H1 (cell line): ENCODE results near the gene ZFP2. TPM values are rescaled to one million over a fixed set of nuclear protein-coding genes. Genes with fewer than 3 reads are reported as not detected.

ENCODE experiments used
- CTCF ChIA-PET: fragments of 300-600 bp; sonication (Branson Sonifier 250); formaldehyde crosslinking; loops from one replicate; lab custom pipeline; 2021; ENCODE audit not compliant: partially characterized antibody; lab: Charles Lee
- POLR2A ChIA-PET: fragments of 300-600 bp; sonication (Branson Sonifier 250); formaldehyde crosslinking; loops from one replicate; lab custom pipeline; 2021; ENCODE audit warnings: inconsistent platforms; ENCODE audit not compliant: partially characterized antibody; lab: Charles Lee
- DNase-seq, 2 experiments: peaks; one replicate each; pipeline versions ENCODE4 v3.0.0 to v3.0.0-alpha.2; 2010 to 2022; ENCODE audit warnings: low spot score in 2 of 2, low read depth in 1 of 2, mixed read lengths in 1 of 2
- FAIRE-seq: peaks from 2 replicates; lab custom pipeline; 2011; peaks lifted over from hg19 to GRCh38; lab: Jason Lieb, UNC
- H2AFZ ChIP-seq: 2 replicates; pipeline ENCODE4 v1.8.1; 2012; ENCODE audit warnings: low read length, inconsistent platforms
- H2AK5ac ChIP-seq: 2 replicates; pipeline ENCODE4 v1.6.1; 2013; ENCODE audit warnings: low read depth, low read length
- H2BK120ac ChIP-seq: replicated peaks from 2 replicates; pipeline ENCODE3; 2013; ENCODE audit warnings: low read depth, low read length, inconsistent platforms
- H2BK12ac ChIP-seq: 2 replicates; pipeline ENCODE4 v1.6.1; 2013; ENCODE audit warnings: low read depth, low read length
- H2BK15ac ChIP-seq: 2 replicates; pipeline ENCODE4 v1.6.1; 2013; ENCODE audit warnings: low read length
- H2BK20ac ChIP-seq: 2 replicates; pipeline ENCODE4 v1.6.1; 2013; ENCODE audit warnings: low read length
- H2BK5ac ChIP-seq: 2 replicates; pipeline ENCODE4 v1.6.1; 2013; ENCODE audit warnings: low read depth, low read length
- H3K14ac ChIP-seq: 2 replicates; pipeline ENCODE4 v1.6.1; 2013; ENCODE audit warnings: inconsistent platforms; ENCODE audit not compliant: insufficient read length
- H3K18ac ChIP-seq: 2 replicates; pipeline ENCODE4 v1.6.1; 2013; ENCODE audit warnings: low read length; ENCODE audit errors: extremely low read depth
- H3K23ac ChIP-seq: 2 replicates; pipeline ENCODE4 v1.6.1; 2013; ENCODE audit warnings: inconsistent platforms; ENCODE audit not compliant: insufficient read length
- H3K23me2 ChIP-seq: 2 replicates; pipeline ENCODE4 v1.6.1; 2013; ENCODE audit warnings: low read depth, low read length
- H3K27ac ChIP-seq: 2 replicates; pipeline ENCODE4 v1.6.1; 2011; ENCODE audit warnings: low read depth, low read length, inconsistent platforms
- H3K27me3 ChIP-seq, 4 experiments: replicated peaks in 1 of 4; 1 replicate in 1 of 4; 2 replicates in 3 of 4; pipeline versions ENCODE4 v1.6.1 to v1.8.1; 2011 to 2013; ENCODE audit warnings: low read length in 3 of 4, mild to moderate bottlenecking in 3 of 4, inconsistent platforms in 2 of 4, mixed read lengths in 2 of 4, moderate library complexity in 1 of 4; ENCODE audit not compliant: control insufficient read depth in 3 of 4, insufficient read depth in 3 of 4; ENCODE audit errors: extremely low read depth in 1 of 4
- H3K36me3 ChIP-seq, 4 experiments: 2 replicates each; pipeline versions ENCODE4 v1.6.1 to v1.8.1; 2011 to 2013; ENCODE audit warnings: mild to moderate bottlenecking in 4 of 4, low read length in 3 of 4, moderate library complexity in 2 of 4, control low read depth in 1 of 4, inconsistent platforms in 1 of 4; ENCODE audit not compliant: insufficient read depth in 4 of 4, control insufficient read depth in 2 of 4
- H3K4ac ChIP-seq: replicated peaks from 2 replicates; pipeline ENCODE3; 2013; ENCODE audit warnings: low read length, low read depth, mixed read lengths, inconsistent platforms; ENCODE audit not compliant: insufficient read length
- H3K4me1 ChIP-seq, 4 experiments: replicated peaks in 1 of 4; 1 replicate in 1 of 4; 2 replicates in 3 of 4; pipeline versions ENCODE4 v1.6.1 to v1.8.1; 2011 to 2013; ENCODE audit warnings: low read length in 3 of 4, inconsistent platforms in 2 of 4, mixed read lengths in 1 of 4; ENCODE audit not compliant: insufficient read depth in 4 of 4, control insufficient read depth in 3 of 4
- H3K4me2 ChIP-seq, 2 experiments: 2 replicates each; pipeline versions ENCODE4 v1.6.1 to v1.8.1; 2011 to 2013; ENCODE audit warnings: low read depth in 2 of 2, low read length in 2 of 2, control low read depth in 1 of 2, inconsistent platforms in 1 of 2, mild to moderate bottlenecking in 1 of 2; ENCODE audit not compliant: insufficient read depth in 1 of 2
- H3K4me3 ChIP-seq, 4 experiments: fragments of 200-600, 300-600 bp in 1 of 4; sonication (generic), shearing (Covaris generic), sonication (Bioruptor Twin) in 1 of 4; 2 replicates each; pipeline versions ENCODE4 v1.5.1 to v1.8.1; 2011 to 2016; ENCODE audit warnings: low read length in 4 of 4, low read depth in 3 of 4, control low read depth in 2 of 4, inconsistent platforms in 2 of 4, mild to moderate bottlenecking in 2 of 4, mixed read lengths in 1 of 4, moderate library complexity in 1 of 4; ENCODE audit not compliant: insufficient read depth in 2 of 4; ENCODE audit errors: extremely low read depth in 1 of 4
- H3K56ac ChIP-seq: replicated peaks from 2 replicates; pipeline ENCODE3; 2013; ENCODE audit warnings: low read depth, mild to moderate bottlenecking, mixed read lengths, low read length, inconsistent platforms; ENCODE audit not compliant: insufficient read length
- H3K79me1 ChIP-seq: 2 replicates; pipeline ENCODE4 v1.6.1; 2013; ENCODE audit warnings: low read depth, low read length, control low read depth
- H3K79me2 ChIP-seq, 2 experiments: 2 replicates each; pipeline versions ENCODE4 v1.6.1 to v1.8.1; 2012 to 2013; ENCODE audit warnings: low read length in 2 of 2, mild to moderate bottlenecking in 2 of 2, inconsistent platforms in 1 of 2; ENCODE audit not compliant: insufficient read depth in 2 of 2, control insufficient read depth in 1 of 2
- H3K9ac ChIP-seq, 4 experiments: replicated peaks in 1 of 4; 1 replicate in 1 of 4; 2 replicates in 3 of 4; pipeline versions ENCODE4 v1.6.1 to v1.8.1; 2011 to 2013; ENCODE audit warnings: low read depth in 3 of 4, low read length in 3 of 4, control low read depth in 2 of 4, mild to moderate bottlenecking in 2 of 4, moderate library complexity in 2 of 4, inconsistent platforms in 1 of 4; ENCODE audit errors: extremely low read depth in 1 of 4
- H3K9me3 ChIP-seq, 2 experiments: 2 replicates each; pipeline versions ENCODE4 v1.6.1 to v1.8.1; 2012 to 2013; ENCODE audit warnings: mild to moderate bottlenecking in 2 of 2, moderate library complexity in 2 of 2, control low read depth in 1 of 2, inconsistent platforms in 1 of 2, low read depth in 1 of 2, low read length in 1 of 2, mixed read lengths in 1 of 2; ENCODE audit not compliant: insufficient read depth in 2 of 2
- H4K20me1 ChIP-seq, 2 experiments: replicated peaks in 1 of 2; 2 replicates each; pipeline versions ENCODE3 to v1.8.1; 2011 to 2013; ENCODE audit warnings: inconsistent platforms in 2 of 2, low read length in 2 of 2, mild to moderate bottlenecking in 1 of 2; ENCODE audit not compliant: insufficient read depth in 2 of 2, control insufficient read depth in 1 of 2
- H4K5ac ChIP-seq: 2 replicates; pipeline ENCODE4 v1.6.1; 2013; ENCODE audit warnings: low read length, low read depth, mixed read lengths, inconsistent platforms; ENCODE audit not compliant: insufficient read length
- H4K8ac ChIP-seq: 2 replicates; pipeline ENCODE4 v1.8.0; 2013; ENCODE audit warnings: mild to moderate bottlenecking, moderate library complexity, low read length, inconsistent platforms; ENCODE audit not compliant: insufficient read depth; ENCODE audit errors: extremely low read depth
- H4K91ac ChIP-seq: replicated peaks from 2 replicates; pipeline ENCODE3; 2013; ENCODE audit warnings: low read length, mixed read lengths, inconsistent platforms; ENCODE audit not compliant: insufficient read length
- BRCA1 ChIP-seq: IDR thresholded peaks from 2 replicates; pipeline ENCODE4 v1.6.1; 2012; ENCODE audit warnings: low read depth, low read length, improper control_type of control experiment
- CBX5 ChIP-seq: fragments of 300-800, 300-1000 bp; sonication (generic); IDR thresholded peaks from 2 replicates; pipeline ENCODE4 v1.7.1; 2016; ENCODE audit warnings: antibody characterized with exemption, low read length, low read depth
- CHD2 ChIP-seq: IDR thresholded peaks from 2 replicates; pipeline ENCODE4 v1.6.1; 2012; ENCODE audit warnings: low read length, improper control_type of control experiment
- CTBP2 ChIP-seq: IDR thresholded peaks from 2 replicates; pipeline ENCODE4 v1.7.0; 2011; ENCODE audit warnings: borderline replicate concordance, mild to moderate bottlenecking, moderate library complexity, mixed read lengths, low read length; ENCODE audit not compliant: insufficient read depth, insufficient read length
- KDM4A ChIP-seq: IDR thresholded peaks from one replicate; pipeline ENCODE4 v1.7.1; 2012; ENCODE audit warnings: low read depth, mild to moderate bottlenecking, moderate library complexity, low read length, inconsistent platforms; ENCODE audit not compliant: severe bottlenecking
- MAX ChIP-seq: IDR thresholded peaks from 2 replicates; pipeline ENCODE4 v1.6.1; 2012; ENCODE audit warnings: inconsistent platforms
- POU5F1 ChIP-seq: IDR thresholded peaks from 2 replicates; pipeline ENCODE4 v1.6.1; 2011; ENCODE audit warnings: low read depth, mild to moderate bottlenecking, low read length, moderate library complexity
- SIRT6 ChIP-seq: IDR thresholded peaks from one replicate; pipeline ENCODE4 v1.7.1; 2012; ENCODE audit warnings: low read length, inconsistent platforms
- YY1 ChIP-seq: IDR thresholded peaks from 2 replicates; pipeline ENCODE4 v1.6.1; 2011; ENCODE audit warnings: low read depth, mild to moderate bottlenecking, low read length
- WGBS, 2 experiments: shearing (Covaris generic) in 1 of 2; methylation state at CpG; one replicate each; pipeline versions ENCODE4 v1.1.6 to v1.1.7; 2013 to 2015; ENCODE audit warnings: low lambda C conversion rate in 2 of 2, mixed read lengths in 2 of 2, inconsistent platforms in 1 of 2, low coverage in 1 of 2, missing lambda C conversion rate in 1 of 2; ENCODE audit not compliant: insufficient replicate concordance in 2 of 2, insufficient coverage in 1 of 2, insufficient read length in 1 of 2; ENCODE audit errors: extremely low coverage in 1 of 2, missing lambda C conversion rate in 1 of 2; 5-methylcytosine and 5-hydroxymethylcytosine counted together
- polyA plus RNA-seq, 7 experiments: library from polyadenylated mRNA; depleted of rRNA in 3 of 7; stranded (reverse) in 5 of 7; unstranded in 2 of 7; fragments of >200 nt in 5 of 7; fragments of 200-250 nt in 2 of 7; gene quantifications; 1 replicate in 5 of 7; 2 replicates in 1 of 7; 4 replicates in 1 of 7; pipeline versions ENCODE4 v1.2.1 to v1.2.3, GENCODE V29; 2011 to 2013; ENCODE audit warnings: missing spikeins in 2 of 7, mixed read lengths in 2 of 7
- total RNA-seq: library from RNA; stranded (reverse); fragmentation: NEBNext Ultra II Directional; extraction: Animal tissue kit (Norgen Biotek cat#: 25700); gene quantifications from 2 replicates; pipeline ENCODE4 v1.2.1, GENCODE V29; 2021
- TF ChIP-seq, protein P1 (sequence below): IDR thresholded peaks from 2 replicates; pipeline ENCODE4 v1.6.1; 2012; ENCODE audit warnings: inconsistent platforms

Gene ZFP2
- total and polyA plus RNA-seq, 2 of the 8 experiments (the other 6 are each of a cell fraction or from before 2014, with no cell fraction given): 0.20 to 0.78 TPM

DNA sequence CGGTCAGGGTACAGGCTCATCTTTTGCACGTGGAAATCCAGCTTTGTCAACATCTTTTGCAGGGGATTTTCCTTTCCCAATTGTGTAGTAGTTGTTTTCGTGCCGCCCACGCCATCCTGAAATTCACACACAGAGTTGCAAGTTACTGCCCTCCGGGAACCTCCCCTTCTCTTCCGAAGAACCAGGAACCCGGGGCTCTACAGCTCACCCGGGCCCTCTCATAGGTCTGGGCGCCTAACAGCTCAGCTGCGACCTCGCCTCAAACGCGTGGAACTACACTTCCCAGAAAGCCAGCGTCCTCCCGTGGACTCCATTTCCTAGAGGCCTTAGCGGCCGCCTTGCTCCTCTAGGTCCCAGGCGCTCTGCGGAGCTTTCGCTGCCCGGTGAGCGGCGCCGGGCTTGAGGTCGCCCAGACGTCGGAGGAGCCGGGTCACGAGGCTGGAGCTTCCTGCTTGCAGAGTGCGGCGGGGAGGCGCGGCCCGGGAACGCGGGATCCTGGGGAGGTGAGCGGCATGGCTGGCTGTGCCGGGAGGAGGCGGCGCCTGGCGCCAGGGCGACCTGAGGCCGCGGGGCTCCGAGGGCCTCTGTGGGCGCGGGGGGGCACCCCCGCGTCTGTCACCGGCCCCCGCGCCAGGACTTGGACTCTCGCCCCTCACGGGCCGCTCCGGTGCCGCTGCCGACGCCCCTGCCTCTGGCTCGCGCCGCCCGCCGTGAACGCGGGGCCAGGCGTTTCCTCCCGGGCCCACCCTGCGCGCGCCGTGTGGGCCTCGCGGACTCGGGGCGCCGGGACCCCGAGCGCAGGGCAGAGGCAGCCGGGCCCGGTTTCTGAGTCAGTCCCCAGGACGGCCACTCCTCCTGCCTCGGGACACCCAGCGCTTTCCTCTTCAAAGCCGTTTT is 35.8 kb upstream of the ZFP2 start, which contains the start of gene ZNF354B:
TSS of gene ZNF354B (plus strand) at position 329 of the 897 bp plus-strand sequence. CDS start 1,095 bp downstream, outside the sequence.
- Histone ChIP-seq H3K27ac (no peak within 1 kb of the TSS), H3K18ac (no peak within 1 kb of the TSS; the same call in 1 of the 2 replicates), H2BK5ac (no peak within 1 kb of the TSS), H2AFZ (peak within 1 kb of the TSS; percentile 60; the same call in 1 of the 2 replicates), H3K23me2 (peaks cover 2% of the 10 kb centered on the region; the same call in 1 of the 2 replicates), H3K4me1 (no peaks in the 10 kb centered on the region; a peak in 1 of 7 replicates), H3K27me3 (peaks cover 0 to 3% (median 0%) of the 10 kb centered on the region in 4 experiments; a peak in 1 of 7 replicates), H4K5ac (no peak within 1 kb of the TSS), H3K14ac (no peak within 1 kb of the TSS), H3K4me3 (peak within 1 kb of the TSS; percentile 45 to 71 (median 58)), H3K9me3 (peaks cover 0 to 9% of the 10 kb centered on the region in 2 experiments; a peak in 2 of 4 replicates), H3K79me1 (peaks cover 3% of the 10 kb centered on the region; the same call in 1 of the 2 replicates), H3K36me3 (peaks cover 0 to 3% (median 0%) of the 10 kb centered on the region in 4 experiments; a peak in 1 of 8 replicates), H4K91ac (no peak within 1 kb of the TSS), H2BK120ac (no peak within 1 kb of the TSS), H2BK12ac (no peak within 1 kb of the TSS), H3K9ac (peak within 1 kb of the TSS in 1 of 4 experiments; percentile 25; a peak in 1 of 7 replicates), H2BK20ac (no peak within 1 kb of the TSS), H2BK15ac (no peak within 1 kb of the TSS), H3K23ac (no peak within 1 kb of the TSS), H4K20me1 (peaks cover 0 to 2% of the 10 kb centered on the region in 2 experiments), H4K8ac (peak within 1 kb of the TSS; percentile 79; the same call in 1 of the 2 replicates), H3K56ac (no peak within 1 kb of the TSS), H3K4ac (peak within 1 kb of the TSS; percentile 69), H3K79me2 (no peaks in the 10 kb centered on the region; a peak in 1 of 4 replicates), H2AK5ac (no peak within 1 kb of the TSS), H3K4me2 (peak within 1 kb of the TSS; percentile 62 to 67)
- 9% methylated on average over 37 of the region's 86 CpGs; no CpG with 5 or more reads in 1 of the 2 experiments for WGBS, 2 experiments
- POLR2A ChIA-PET: interaction anchor here (0.7 to 1.0 kb wide), 2 partner anchors 10 to 130 kb away, joined by 3 to 6 read pairs; partner anchors contain the start of gene ZNF354A
- DNase-seq (peak; percentile 85 to 88), FAIRE-seq (no peak)
- CTCF ChIA-PET: interaction anchor here (0.6 to 0.8 kb wide), 3 partner anchors 14 to 49 kb away, joined by 3 read pairs; no protein-coding TSS in a partner anchor
- TF ChIP-seq YY1 (peak; percentile 31; the same call in 1 of the 2 replicates), MAX (peak; percentile 94), SIRT6 (no peak), CHD2 (peak; percentile 49; the same call in 1 of the 2 replicates), POU5F1 (no peak), BRCA1 (no peak), KDM4A (peak; percentile 99), CBX5 (no peak), CTBP2 (no peak)
- TF ChIP-seq, protein P1, sequence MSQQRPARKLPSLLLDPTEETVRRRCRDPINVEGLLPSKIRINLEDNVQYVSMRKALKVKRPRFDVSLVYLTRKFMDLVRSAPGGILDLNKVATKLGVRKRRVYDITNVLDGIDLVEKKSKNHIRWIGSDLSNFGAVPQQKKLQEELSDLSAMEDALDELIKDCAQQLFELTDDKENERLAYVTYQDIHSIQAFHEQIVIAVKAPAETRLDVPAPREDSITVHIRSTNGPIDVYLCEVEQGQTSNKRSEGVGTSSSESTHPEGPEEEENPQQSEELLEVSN: peak; percentile 89
